ENCODE results near the gene DDX31. TPM values are rescaled to one million over a fixed set of nuclear protein-coding genes. Genes with fewer than 3 reads are reported as not detected.

DDX31 gene
- total RNA-seq, 1 experiment from 2014 or later: 25.8 TPM

- no peaks in the 10 kb centered on the region for H4K20me1 ChIP-seq (ENCODE audit: insufficient read depth)
- peaks cover 20 to 55% of the 10 kb centered on the region in 2 experiments for H3K36me3 ChIP-seq (ENCODE audit: control insufficient read depth in 1 of 2, insufficient read depth in 2 of 2, low read length in 2 of 2)
- no peaks in the 10 kb centered on the region for H3K9me3 ChIP-seq (ENCODE audit: control insufficient read depth in 1 of 2, insufficient read depth in 1 of 2, low read depth in 1 of 2, low read length in 2 of 2)
- ChIA-PET CTCF (no interaction called here), RAD21 (ENCODE audit: low non-redundant PET in 1 of 2, low total read pairs in 2 of 2, uncharacterized antibody in 2 of 2, unreplicated experiment in 2 of 2) (no interaction called here), POLR2A (no interaction called here)
- DNase-seq (ENCODE audit: low read depth, low spot score) (no peak), ATAC-seq (no peak)
- no peaks in the 10 kb centered on the region for H3K4me1 ChIP-seq (ENCODE audit: control insufficient read depth in 1 of 2, insufficient read depth in 2 of 2, low read length in 2 of 2)
- intact Hi-C loops (cut with micrococcal nuclease): no loop called here
- H3K4me3 ChIP-seq (replicated peaks in 1 of 2; ENCODE audit: low read depth in 1 of 2, low read length in 2 of 2): no peak overlapping the region
- BruUV-seq (replicated peaks): no TSS peak
- H3K9ac ChIP-seq (ENCODE audit: low read length): no peak overlapping the region
- H3K79me2 ChIP-seq (ENCODE audit: insufficient read depth, low read length): no peaks in the 10 kb centered on the region
- no peak for TF ChIP-seq SIN3A (IDR thresholded peaks at IDR 0.05; ENCODE audit: low read depth)
- TF ChIP-seq RAD21 (IDR thresholded peaks at IDR 0.05; ENCODE audit: low read depth): no peak
- no peak for TF ChIP-seq POLR2A (IDR thresholded peaks at IDR 0.05; ENCODE audit: borderline replicate concordance, extremely low read depth, insufficient read depth, insufficient read length)
- TF ChIP-seq ZBTB33 (IDR thresholded peaks at IDR 0.05; ENCODE audit: extremely low read depth, insufficient replicate concordance, low read length): no peak
- TF ChIP-seq FOSL1 (IDR thresholded peaks at IDR 0.05; ENCODE audit: low read depth): no peak
- no peak for TF ChIP-seq REST (IDR thresholded peaks at IDR 0.05; ENCODE audit: low read depth)
- TF ChIP-seq ZFX (IDR thresholded peaks at IDR 0.05): no peak
- no peak for TF ChIP-seq SP1 (IDR thresholded peaks at IDR 0.05; ENCODE audit: low read depth)
- no peak for TF ChIP-seq CBX3 (IDR thresholded peaks at IDR 0.05; ENCODE audit: low read depth)
- no peak for TF ChIP-seq YY1 (IDR thresholded peaks at IDR 0.05; ENCODE audit: extremely low read depth, insufficient replicate concordance, low read depth, low read length)
- TF ChIP-seq SRF (IDR thresholded peaks at IDR 0.05; ENCODE audit: low read depth): no peak
- no peak for TF ChIP-seq ZNF274 (IDR thresholded peaks at IDR 0.05; ENCODE audit: low read depth, low read length)
- TF ChIP-seq TCF7L2 (IDR thresholded peaks at IDR 0.05; ENCODE audit: borderline replicate concordance, extremely low read depth, insufficient read depth, insufficient read length): no peak
- TF ChIP-seq EZH2phosphoT487 (IDR thresholded peaks at IDR 0.05; ENCODE audit: borderline replicate concordance): no peak
- no peak overlapping the region for H3K27ac ChIP-seq (ENCODE audit: low read depth, low read length)
- no peak overlapping the region for H3K4me2 ChIP-seq (ENCODE audit: low read length)
- no peak overlapping the region for H2AFZ ChIP-seq (ENCODE audit: low read depth, low read length, poor library complexity, severe bottlenecking)
- no peaks in the 10 kb centered on the region for H3K27me3 ChIP-seq (ENCODE audit: insufficient read depth, low read length)
- H3K9me2 ChIP-seq (ENCODE audit: insufficient read depth): no peaks in the 10 kb centered on the region
These were observed 42.2 kb downstream of the DDX31 start for GRCh38 chr9:132627594-132627993.
